HG03159 (cell line): ENCODE data around the gene MECR.
"Not testable (repeated sequence)": the region's sequence is repeated elsewhere in the genome, so short reads cannot be mapped to it uniquely, and the experiment has no call there.

Experiments
- ATAC-seq: cut with Tn5 transposase; IDR thresholded peaks from one replicate; pipeline ENCODE4 v1.9.1; 2021; ENCODE audit warnings: mild to moderate bottlenecking, moderate library complexity; ENCODE audit not compliant: unreplicated experiment

MECR gene

GRCh38 chr1:29237129-29237821 lies 6.5 kb upstream of the MECR start:
- no peak for ATAC-seq

- ATAC-seq = peak; percentile 16
Measured at GRCh38 chr1:29236712-29237128, 6.0 kb upstream of the MECR start.

- ATAC-seq = peak; percentile 70
Measured at GRCh38 chr1:29235955-29236711, 5.4 kb upstream of the MECR start, which contains the start of gene PTPRU. PTPRU (plus strand) TSS chr1:29236522; CDS start chr1:29236645, 123 bp downstream.

GRCh38 chr1:29234881-29235280 lies 4.1 kb upstream of the MECR start:
- not testable (repeated sequence) for ATAC-seq

- no peak for ATAC-seq
Measured at GRCh38 chr1:29234471-29234870, 3.7 kb upstream of the MECR start.

GRCh38 chr1:29233693-29234092 lies 3.0 kb upstream of the MECR start:
- ATAC-seq = no peak

- no peak for ATAC-seq
Measured at GRCh38 chr1:29232387-29232786, 1.7 kb upstream of the MECR start.

- no peak for ATAC-seq
Measured at GRCh38 chr1:29230204-29230552, 556 bp downstream of the MECR start.

GRCh38 chr1:29227511-29227910 lies 3.2 kb downstream of the MECR start:
- no peak for ATAC-seq

GRCh38 chr1:29225361-29225760 lies 5.4 kb downstream of the MECR start:
- no peak for ATAC-seq

- no peak for ATAC-seq
Measured at GRCh38 chr1:29224356-29224837, 6.3 kb downstream of the MECR start.

- no peak for ATAC-seq
Measured at GRCh38 chr1:29223521-29223920, 7.2 kb downstream of the MECR start.

- no peak for ATAC-seq
Measured at GRCh38 chr1:29222686-29223085, 8.0 kb downstream of the MECR start.

GRCh38 chr1:29222260-29222659 lies 8.5 kb downstream of the MECR start:
- ATAC-seq = not testable (repeated sequence)

GRCh38 chr1:29221296-29221695 lies 9.4 kb downstream of the MECR start:
- ATAC-seq = no peak

GRCh38 chr1:29218223-29218622 lies 12.5 kb downstream of the MECR start:
- ATAC-seq = no peak

- no peak for ATAC-seq
Measured at GRCh38 chr1:29217633-29218032, 13.1 kb downstream of the MECR start.

GRCh38 chr1:29213055-29213454 lies 17.7 kb downstream of the MECR start:
- no peak for ATAC-seq

GRCh38 chr1:29211086-29212030 lies 19.4 kb downstream of the MECR start:
- no peak for ATAC-seq

GRCh38 chr1:29210278-29211085 lies 20.3 kb downstream of the MECR start:
- no peak for ATAC-seq
